Motor neuron (in vitro differentiated cells): ENCODE results near the gene TIMM44. TPM values are rescaled to one million over a fixed set of nuclear protein-coding genes. Genes with fewer than 3 reads are reported as not detected.
A peak's percentile ranks its signal among the peaks of the same experiment; 100 is the strongest.
"Not testable (repeated sequence)": the region's sequence is repeated elsewhere in the genome, so short reads cannot be mapped to it uniquely, and the experiment has no call there.

Source experiments
- ATAC-seq, 8 experiments: fragments of 200-7000 bp; cut with Tn5 transposase; replicated peaks in 6 of 8; 2 replicates each; pipeline ENCODE4 v1.8.0; 2021; ENCODE audit warnings: mild to moderate bottlenecking in 8 of 8, moderate library complexity in 8 of 8
- H3K27ac ChIP-seq, 2 donors: fragments of 250-450 bp; sonication (Bioruptor Pico); 2 replicates each; pipeline ENCODE4 v1.9.0; 2021; ENCODE audit warnings: antibody characterized with exemption in 2 of 2, mild to moderate bottlenecking in 2 of 2, moderate library complexity in 1 of 2
- H3K4me1 ChIP-seq, 2 donors: fragments of 250-450 bp; sonication (Bioruptor Pico); replicated peaks in 1 of 2; 2 replicates each; pipeline ENCODE4 v1.6.1; 2021; ENCODE audit warnings: antibody characterized with exemption in 2 of 2, mild to moderate bottlenecking in 2 of 2, moderate library complexity in 1 of 2
- H3K4me3 ChIP-seq, 5 donors: fragments of 250-450 bp; sonication (Bioruptor Pico); 2 replicates each; pipeline ENCODE4 v1.9.0; 2021; ENCODE audit warnings: antibody characterized with exemption in 5 of 5, mild to moderate bottlenecking in 5 of 5, moderate library complexity in 4 of 5
- WGBS, 10 experiments: fragments of 450-650 bp; shearing (Covaris generic); methylation state at CpG; one replicate each; pipeline ENCODE4 v1.0.0; 2022; 5-methylcytosine and 5-hydroxymethylcytosine counted together
- in situ Hi-C, 9 experiments: fragments of 400-800 bp; cut with MboI; loops; one replicate each; pipeline ENCODE4 v1.15.0; 2021; ENCODE audit warnings: low sequenced_read_pairs in 9 of 9, low pct_unique_long_range_greater_than_20kb in 2 of 9; ENCODE audit not compliant: unreplicated experiment in 9 of 9
- total RNA-seq, 8 experiments: library from RNA; unstranded; fragments of 300-600 nt; gene quantifications; 2 replicates each; pipeline versions ENCODE4 v1.2.3 to v1.2.4, GENCODE V29; 2022

Gene TIMM44
- total RNA-seq, 8 experiments from 2014 or later: 38.7 to 106 (median 65.1) TPM

DNA sequence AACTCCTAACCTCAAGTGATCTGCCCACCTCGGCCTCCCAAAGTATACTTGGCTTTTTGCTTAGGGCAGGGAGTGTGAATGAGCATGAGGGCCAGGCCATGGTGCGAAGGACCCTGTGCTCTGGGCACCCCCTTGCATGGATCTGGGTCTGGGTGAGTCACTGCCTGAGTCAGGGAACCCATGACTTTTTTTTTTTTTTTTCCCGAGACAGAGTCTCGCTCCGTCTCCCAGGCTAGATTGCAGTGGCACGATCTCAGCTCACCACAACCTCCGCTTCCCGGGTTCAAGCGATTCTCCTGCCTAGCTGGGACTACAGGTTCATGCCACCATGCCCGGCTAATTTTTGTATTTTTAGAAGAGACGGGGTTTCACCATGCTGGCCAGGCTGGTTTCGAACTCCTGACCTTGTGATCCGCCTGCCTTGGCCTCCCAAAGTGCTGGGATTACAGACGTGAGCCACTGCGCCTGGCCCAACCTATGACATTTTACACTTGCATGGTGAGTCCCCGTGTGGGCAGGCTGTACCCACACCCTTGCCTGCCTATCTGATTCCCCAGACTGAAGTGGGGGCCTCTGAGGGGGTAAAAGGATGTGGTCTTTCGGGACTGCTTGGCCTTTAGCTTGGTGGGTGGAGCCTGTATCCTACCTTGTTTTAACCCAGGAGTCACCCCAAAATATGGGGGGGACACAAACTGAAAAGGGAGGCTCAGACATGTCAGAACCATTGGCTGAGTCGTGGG lies 49.9 kb downstream of the TIMM44 start:
- ATAC-seq: peak in 5 of 8 experiments; percentile 44 to 84 (median 59)
- H3K27ac ChIP-seq, in situ Hi-C loops, H3K4me3 ChIP-seq, H3K4me1 ChIP-seq: not testable (repeated sequence)
- 40 to 87% (median 71%) methylated on average over 1 to 5 of the region's 18 CpGs; no CpG with 5 or more reads in 3 of the 10 experiments for WGBS, 10 experiments

DNA sequence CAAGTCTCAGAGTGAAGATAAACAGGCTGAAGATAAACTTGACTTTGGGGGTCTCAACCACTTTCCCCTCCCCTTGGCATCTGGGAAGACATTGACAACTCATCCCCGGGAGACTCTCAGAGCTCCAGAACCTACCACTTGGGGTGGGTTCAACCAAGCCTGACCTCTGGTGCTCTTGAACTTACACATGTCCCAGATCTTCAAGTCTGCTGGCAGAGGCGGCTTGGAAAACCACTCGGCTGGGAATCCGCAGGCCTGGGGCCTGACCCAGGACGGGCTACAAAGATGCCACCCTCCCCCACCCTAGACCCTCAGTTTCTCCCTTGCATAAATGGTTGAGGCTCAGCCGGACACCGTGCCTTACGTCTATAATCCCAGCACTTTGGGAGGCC lies 54.6 kb downstream of the TIMM44 start:
- H3K27ac ChIP-seq: no peak overlapping the region
- in situ Hi-C loops: no loop called here
- peaks cover 0 to 6% of the 10 kb centered on the region in 2 donors for H3K4me1 ChIP-seq
- H3K4me3 ChIP-seq: no peak overlapping the region
- WGBS, 10 experiments: 17 to 100% (median 74%) methylated on average over 1 to 3 of the region's 8 CpGs; no CpG with 5 or more reads in 6 of the 10 experiments
- ATAC-seq: peak in 1 of 8 experiments; percentile 5

DNA sequence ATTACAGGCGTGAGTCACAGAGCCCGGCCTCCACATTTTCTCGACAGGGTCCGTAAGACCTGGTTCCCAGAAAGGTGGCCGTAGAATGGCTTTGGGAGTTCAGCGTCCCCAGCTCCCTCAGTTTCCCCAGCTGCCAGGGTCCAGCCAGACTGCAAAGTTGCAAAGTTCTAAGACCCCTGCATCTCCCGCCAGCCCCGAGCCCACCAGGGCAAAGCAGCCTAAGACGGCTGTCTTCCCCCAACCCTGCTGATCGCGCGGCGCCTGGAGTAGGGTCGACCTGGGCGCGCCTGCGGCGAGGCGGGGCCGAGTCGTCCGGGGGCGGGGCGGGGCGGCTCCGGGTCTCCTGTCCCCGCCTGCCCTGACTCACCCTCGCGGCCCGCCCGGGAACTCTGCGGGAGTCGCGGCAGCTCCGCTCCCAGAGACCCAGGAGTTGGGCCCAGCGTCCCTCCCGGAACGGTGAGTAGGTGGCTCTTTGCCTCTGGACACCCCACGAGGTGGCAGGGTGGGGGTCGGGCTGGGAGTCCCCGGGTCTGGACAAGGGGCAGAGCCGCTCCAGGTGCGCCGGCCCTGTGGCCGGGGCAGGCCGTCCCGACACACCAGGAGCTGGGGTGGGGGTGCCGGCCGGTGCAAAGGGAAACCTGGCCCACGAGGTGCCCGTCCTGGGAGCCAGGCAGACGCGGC lies 55.2 kb downstream of the TIMM44 start, which contains the start of gene LRRC8E:
TSS of gene LRRC8E (plus strand) at position 366 of the 681 bp plus-strand sequence. CDS start 7,094 bp downstream, outside the sequence.
- in situ Hi-C loops: no loop called here
- Histone ChIP-seq H3K4me1 (peaks cover 0 to 6% of the 10 kb centered on the region in 2 donors), H3K27ac (no peak within 1 kb of the TSS), H3K4me3 (no peak within 1 kb of the TSS)
- peak; percentile 86 to 99 (median 93) for ATAC-seq
- 20 to 77% (median 39%) methylated on average over 1 to 5 of the region's 53 CpGs; no CpG with 5 or more reads in 6 of the 10 experiments for whole genome bisulfite sequencing, 10 experiments

DNA sequence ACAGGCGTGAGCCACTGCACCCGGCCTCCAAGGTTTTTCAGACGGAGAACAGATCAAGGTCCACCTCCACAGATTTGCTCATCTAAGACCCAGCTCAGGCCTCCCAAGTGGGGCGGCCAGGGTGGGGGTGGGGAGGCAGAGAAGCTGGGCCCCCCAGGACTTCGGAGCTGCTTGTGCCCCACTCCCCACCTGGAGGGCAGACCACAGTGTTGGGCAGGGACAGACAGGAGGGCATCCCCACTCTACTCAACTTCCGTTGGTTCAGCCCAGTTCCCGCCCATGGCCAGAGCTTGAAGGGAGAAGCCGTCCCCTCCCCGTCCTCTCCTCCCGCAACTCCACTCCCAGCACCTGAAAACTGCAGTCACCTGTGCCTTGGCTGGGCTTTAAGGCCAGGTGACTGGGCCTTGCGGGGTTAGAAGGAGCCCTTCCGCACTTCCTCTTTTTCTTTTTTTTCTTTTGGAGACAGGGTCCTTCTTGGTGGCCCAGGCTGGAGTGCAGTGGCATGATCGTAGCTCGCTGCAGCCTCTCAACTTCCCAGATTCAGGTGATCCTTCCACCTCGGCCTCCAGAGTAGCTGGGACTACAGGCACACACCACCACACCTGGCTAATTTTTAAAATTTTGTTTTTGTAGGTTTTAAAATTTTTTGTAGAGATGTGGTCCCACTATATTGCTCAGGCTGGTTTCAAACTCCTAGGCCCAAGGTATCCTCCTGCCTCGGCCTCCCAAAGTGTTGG lies 55.9 kb downstream of the TIMM44 start:
- Histone ChIP-seq H3K4me3 (no peak overlapping the region), H3K4me1 (peaks cover 0 to 6% of the 10 kb centered on the region in 2 donors), H3K27ac (no peak overlapping the region)
- in situ Hi-C loops: no loop called here
- 63 to 100% (median 73%) methylated on average over 1 to 7 of the region's 16 CpGs; no CpG with 5 or more reads in 6 of the 10 experiments for WGBS, 10 experiments
- peak in 1 of 8 experiments; percentile 7 for ATAC-seq

DNA sequence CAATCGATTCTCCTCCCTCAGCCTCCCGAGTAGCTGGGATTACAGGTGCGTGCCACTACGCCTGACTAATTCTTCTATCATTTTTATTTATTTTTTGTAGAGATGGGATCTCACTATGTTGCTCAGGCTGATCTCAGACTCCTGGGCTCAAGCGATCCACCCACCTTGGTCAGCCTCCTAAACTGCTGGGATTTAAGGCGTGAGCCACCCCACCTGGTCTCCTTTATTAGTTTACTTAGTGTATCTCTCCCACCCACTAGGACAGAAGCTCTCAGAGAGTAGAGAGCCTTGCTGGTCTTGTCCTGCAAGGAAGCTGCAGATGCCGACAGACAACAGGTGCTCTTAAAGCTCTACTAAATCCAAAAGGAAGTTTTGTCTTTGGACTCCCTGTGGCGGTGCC lies 57.6 kb downstream of the TIMM44 start:
- H3K4me1 ChIP-seq: peaks cover 0 to 6% of the 10 kb centered on the region in 2 donors
- ATAC-seq: no peak
- WGBS, 10 experiments: 44 to 100% (median 86%) methylated on average over 1 to 7 of the region's 8 CpGs; no CpG with 5 or more reads in 1 of the 10 experiments
- H3K4me3 ChIP-seq: no peak overlapping the region
- no peak overlapping the region for H3K27ac ChIP-seq
- in situ Hi-C loops: no loop called here

DNA sequence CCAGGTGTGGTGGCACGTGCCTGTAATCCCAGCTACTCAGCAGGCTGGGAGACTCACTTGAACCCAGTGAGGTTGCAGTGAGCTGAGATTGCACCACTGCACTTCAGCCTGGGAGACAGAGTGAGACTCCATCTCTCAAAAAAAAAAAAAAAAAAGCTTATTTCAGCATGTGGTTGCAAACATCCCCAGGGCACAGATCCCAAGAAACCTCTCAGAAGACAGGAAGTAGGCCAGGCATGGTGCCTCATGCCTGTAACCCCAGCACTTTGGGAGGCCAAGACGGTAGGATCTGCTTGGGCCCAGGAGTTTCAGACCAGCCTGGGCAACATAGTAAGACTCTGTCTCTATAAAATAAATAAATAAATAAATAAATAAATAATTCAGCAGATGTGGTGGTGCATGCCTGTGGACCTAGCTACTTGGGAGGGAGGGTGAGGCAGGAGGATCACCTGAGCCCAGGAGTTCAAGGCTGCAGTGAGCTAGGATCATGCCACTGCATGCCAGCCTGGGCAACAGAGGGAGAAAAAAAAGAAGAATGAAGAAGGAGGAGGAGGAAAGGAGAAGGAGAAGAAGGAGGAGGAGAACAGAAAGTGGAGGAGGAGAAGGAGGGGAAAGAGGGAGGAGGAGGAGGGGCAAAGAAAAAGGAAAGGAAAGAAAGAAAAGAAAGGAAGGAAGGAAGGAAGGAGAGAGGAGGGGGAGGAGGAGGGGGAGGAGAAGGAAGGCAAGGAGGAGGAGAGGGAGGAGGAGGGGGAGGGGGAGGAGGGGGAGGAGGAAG lies 59.5 kb downstream of the TIMM44 start:
- 20 to 83% (median 60%) methylated on average over 1 of the region's 2 CpGs; no CpG with 5 or more reads in 5 of the 10 experiments for WGBS, 10 experiments
- ATAC-seq: no peak
- in situ Hi-C loops: no loop called here
- Histone ChIP-seq H3K27ac (no peak overlapping the region), H3K4me1 (peaks cover 0 to 6% of the 10 kb centered on the region in 2 donors), H3K4me3 (no peak overlapping the region)

DNA sequence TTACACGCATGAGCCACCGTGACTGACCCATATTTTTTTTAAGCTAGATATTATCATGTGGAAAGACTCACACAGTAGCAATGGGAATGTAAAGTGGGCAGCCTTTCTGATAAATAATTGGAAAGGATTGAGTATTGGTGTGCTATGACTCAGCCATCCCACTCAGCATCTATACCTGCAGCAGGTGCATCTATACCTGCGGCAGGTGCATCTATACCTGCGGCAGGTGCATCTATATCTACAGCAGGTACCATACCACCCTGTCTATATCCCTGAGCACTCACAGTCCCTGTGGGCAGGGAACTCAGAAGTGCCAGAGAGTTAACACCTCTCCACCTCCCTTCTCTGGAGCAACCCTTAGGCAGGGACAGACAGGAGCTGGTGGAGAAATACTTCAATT lies 60.4 kb downstream of the TIMM44 start:
- H3K4me3 ChIP-seq: no peak overlapping the region
- in situ Hi-C loops: no loop called here
- no peak for ATAC-seq
- WGBS, 10 experiments: 80 to 100% (median 100%) methylated on average over 1 to 4 of the region's 4 CpGs; no CpG with 5 or more reads in 1 of the 10 experiments
- no peak overlapping the region for H3K27ac ChIP-seq
- H3K4me1 ChIP-seq: peaks cover 0 to under 1% of the 10 kb centered on the region in 2 donors

DNA sequence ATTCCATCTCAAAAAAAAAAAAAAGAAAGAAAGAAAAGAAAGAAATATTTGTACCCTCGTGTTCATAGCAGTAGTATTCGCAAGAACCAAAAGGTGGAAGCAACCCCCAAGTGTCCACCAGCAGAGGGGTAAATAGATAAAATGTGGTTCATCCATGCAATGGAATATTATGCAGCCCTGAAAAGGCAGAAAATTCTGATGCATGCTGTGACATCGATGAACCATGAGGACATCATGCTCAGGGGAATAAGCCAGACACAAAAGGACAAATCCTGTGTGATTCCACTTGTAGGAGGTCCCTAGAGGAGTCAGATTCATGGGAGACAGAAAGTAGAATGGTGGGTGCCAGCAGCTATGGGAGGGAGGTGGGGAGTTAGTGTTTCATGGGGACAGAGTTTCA lies 61.6 kb downstream of the TIMM44 start:
- no peak overlapping the region for H3K4me3 ChIP-seq
- in situ Hi-C loops: no loop called here

DNA sequence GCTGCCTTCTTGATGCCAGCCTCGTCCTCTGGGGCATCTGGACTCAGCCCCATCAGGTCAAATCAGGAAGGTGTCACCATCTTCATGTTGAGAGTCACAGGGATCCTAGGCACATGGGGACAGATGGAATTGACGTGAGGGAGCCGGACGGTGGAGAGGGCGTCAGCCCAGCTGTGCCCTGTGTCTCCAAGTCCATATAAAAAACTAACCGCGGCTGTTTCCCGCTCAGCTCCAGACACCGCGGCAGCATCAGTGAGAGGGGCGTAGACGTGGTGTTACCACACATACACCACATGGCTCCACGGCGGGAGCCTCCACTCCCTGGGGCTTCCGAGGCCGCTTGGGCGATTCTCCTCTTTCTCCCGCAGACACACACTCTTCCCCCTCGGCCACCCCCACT lies 63.6 kb downstream of the TIMM44 start:
- no peak overlapping the region for H3K27ac ChIP-seq
- ATAC-seq: peak in 1 of 8 experiments; percentile 97
- H3K4me1 ChIP-seq: peaks cover 2 to 4% of the 10 kb centered on the region in 2 donors
- H3K4me3 ChIP-seq: no peak overlapping the region
- in situ Hi-C loops: no loop called here
- WGBS, 10 experiments: 20 to 100% (median 82%) methylated on average over 1 to 11 of the region's 19 CpGs; no CpG with 5 or more reads in 2 of the 10 experiments

More for the DNA sequence above, 61.6 kb downstream of the TIMM44 start:
- ATAC-seq: no peak
- H3K4me1 ChIP-seq: no peaks in the 10 kb centered on the region
- no peak overlapping the region for H3K27ac ChIP-seq
- WGBS, 10 experiments: 48 to 100% (median 81%) methylated on average over 1 to 3 of the region's 3 CpGs

DNA sequence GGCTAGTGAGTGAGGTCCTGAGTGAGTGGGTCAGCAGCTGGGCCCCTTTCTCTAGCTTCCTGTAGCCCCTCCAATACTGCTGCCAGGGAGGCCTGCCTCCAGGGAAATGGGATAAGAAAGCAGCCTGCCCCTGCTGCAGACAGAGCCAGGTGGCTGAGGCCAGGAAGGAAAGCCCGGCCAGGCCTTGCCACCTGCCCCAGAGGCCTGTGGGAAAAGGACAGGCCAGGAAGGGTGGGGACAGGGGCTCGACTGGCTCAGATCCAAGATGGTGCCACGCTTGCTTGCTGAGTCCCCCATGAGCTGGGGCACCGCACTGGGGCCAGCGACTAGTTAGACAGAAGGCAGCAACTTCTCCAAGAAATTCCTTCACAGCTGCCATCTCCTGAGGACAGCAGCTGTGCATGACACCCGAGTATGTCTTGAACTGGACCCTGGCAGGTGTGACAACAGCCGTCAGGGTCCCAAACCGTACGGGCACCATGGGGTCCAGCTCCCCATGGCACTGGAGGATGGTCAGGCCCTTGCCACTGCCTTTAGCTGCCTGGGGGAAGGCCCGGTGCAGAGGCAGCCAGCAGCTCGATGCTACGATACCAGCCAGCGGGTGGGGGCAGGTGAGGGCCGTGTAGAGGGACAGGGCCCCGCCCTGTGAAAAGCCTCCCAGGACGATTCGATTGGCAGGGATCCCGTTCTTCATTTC lies 64.2 kb downstream of the TIMM44 start:
- Histone ChIP-seq H3K4me3 (no peak overlapping the region), H3K27ac (no peak overlapping the region), H3K4me1 (peaks cover 4 to 6% of the 10 kb centered on the region in 2 donors)
- in situ Hi-C loops: no loop called here
- 45 to 87% (median 85%) methylated on average over 2 to 4 of the region's 18 CpGs; no CpG with 5 or more reads in 7 of the 10 experiments for WGBS, 10 experiments
- no peak for ATAC-seq

DNA sequence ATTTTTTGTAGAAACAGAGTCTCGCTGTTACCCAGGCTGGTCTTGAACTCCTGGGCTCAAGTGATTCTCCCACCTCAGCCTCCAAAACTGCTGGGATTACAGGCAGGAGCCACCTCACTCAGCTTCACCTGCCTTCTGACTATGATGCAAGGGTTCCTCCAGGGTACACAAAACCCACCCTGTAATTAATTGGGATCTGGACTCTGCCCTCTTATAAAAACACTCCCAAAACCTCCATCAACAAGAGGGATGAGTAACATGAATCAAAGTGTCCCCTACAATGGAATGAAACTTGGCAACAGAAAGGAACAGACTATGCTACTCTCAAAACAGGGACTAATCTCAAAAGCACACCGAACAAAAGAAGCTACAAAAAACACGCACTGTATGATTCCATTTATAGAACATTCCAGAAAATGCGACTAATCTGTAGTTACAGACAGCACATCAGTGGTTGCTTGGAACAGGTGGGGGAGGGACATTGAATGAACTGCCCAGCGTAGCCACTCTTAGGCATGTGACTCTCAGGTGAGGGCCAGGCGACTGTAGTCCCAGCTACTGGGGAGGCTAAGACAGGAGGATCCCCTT lies 66.1 kb downstream of the TIMM44 start:
- H3K27ac ChIP-seq: no peak overlapping the region
- H3K4me3 ChIP-seq: no peak overlapping the region
- peaks cover 13 to 14% of the 10 kb centered on the region in 2 donors for H3K4me1 ChIP-seq
- in situ Hi-C loops: no loop called here
- WGBS, 10 experiments: 33 to 100% (median 80%) methylated on average over 1 to 6 of the region's 6 CpGs; no CpG with 5 or more reads in 2 of the 10 experiments
- no peak for ATAC-seq
